Activated CD8-positive, alpha-beta memory T cell treated with anti-CD3 and anti-CD28 coated beads, Interleukin-2, amount 50 U/mL, for 1 hour (primary cell): ENCODE data around the gene EFHD1.
A peak's percentile ranks its signal among the peaks of the same experiment; 100 is the strongest.

ENCODE experiments used
- DNase-seq: peaks from one replicate; pipeline ENCODE4 v3.0.0-alpha.2; 2020; ENCODE audit errors: extremely low read depth

Gene EFHD1

DNA sequence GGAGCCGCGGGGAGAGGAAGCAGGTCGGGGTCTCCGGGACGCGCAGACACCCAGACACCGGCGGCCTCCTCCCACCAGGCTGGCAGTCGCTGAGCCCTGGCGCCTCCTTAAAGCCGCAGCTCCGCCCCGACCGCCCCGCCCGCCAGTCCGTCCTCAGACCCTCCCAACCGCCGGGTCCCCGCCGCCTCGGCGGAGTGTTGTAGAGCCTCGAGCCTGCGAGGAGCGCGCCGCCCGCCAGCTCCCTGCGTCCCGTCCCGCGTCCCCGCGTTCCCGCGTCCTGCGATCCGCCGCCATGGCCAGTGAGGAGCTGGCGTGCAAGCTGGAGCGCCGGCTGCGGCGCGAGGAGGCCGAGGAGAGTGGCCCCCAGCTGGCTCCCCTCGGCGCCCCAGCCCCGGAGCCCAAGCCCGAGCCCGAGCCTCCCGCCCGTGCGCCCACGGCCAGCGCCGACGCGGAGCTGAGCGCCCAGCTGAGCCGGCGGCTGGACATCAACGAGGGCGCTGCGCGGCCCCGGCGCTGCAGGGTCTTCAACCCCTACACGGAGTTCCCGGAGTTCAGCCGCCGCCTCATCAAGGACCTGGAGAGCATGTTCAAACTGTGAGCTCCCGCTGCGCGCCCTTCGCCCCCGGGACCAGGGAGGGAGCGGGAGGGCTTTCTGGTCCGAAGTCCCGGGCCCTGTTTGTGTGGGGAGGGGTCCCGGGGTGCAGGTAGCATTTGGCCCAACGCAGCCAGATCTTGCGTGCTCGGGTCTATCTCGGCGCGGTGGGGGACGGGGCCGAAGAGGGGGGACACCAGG, at the start of gene EFHD1:
Gene EFHD1 (plus strand): TSS at position 192 of the 793 bp plus-strand sequence. CDS start 101 bp downstream, at position 293.
- DNase-seq: peak; percentile 2

DNA sequence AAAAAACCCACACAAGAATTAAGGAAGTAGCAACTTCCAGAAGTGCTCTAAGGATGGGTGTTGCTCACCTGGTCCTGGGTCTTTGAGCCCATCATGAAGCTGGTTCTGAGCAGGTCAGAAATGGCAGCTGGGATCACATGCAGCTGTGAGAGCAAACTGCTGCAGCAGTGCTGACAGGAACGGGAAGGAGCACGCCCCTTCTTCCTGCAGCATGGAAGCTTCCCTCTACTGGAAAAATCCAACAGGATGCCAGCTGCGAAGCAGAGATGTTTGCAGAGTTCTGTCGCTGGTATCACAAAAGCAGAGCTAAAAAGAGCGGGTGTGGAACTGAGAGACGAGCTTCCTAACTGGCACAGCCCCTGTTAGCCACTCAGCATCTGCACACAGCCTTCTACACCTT, 49.2 kb upstream of the EFHD1 start:
- no peak for DNase-seq

DNA sequence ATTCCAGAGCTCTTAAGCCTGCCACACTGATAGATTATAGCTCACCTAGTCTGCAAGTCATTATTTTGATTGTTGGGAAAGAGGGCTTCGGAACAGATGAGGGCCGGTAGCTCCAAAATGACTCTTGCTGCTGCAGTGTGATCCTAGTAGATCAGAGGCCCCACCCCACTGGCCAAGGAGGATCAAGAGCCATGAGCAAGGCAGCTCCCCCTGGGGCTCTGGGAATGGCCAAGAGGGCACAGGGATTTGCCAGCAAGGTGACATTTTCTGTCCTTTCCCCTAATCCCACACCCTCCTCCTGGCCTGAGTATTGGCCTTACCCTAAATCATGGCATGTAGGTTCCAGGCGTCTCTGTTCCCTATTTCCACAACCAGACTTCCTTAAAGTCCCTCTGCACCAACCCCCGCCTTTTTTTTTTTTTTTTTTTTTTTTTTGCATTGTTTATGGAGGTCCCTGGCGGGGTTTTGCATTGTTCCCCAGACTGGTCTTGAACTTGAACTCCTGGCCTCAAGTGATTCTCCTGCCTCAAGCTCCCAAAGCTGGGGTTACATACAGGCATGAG, 46.4 kb upstream of the EFHD1 start:
- no peak for DNase-seq

DNA sequence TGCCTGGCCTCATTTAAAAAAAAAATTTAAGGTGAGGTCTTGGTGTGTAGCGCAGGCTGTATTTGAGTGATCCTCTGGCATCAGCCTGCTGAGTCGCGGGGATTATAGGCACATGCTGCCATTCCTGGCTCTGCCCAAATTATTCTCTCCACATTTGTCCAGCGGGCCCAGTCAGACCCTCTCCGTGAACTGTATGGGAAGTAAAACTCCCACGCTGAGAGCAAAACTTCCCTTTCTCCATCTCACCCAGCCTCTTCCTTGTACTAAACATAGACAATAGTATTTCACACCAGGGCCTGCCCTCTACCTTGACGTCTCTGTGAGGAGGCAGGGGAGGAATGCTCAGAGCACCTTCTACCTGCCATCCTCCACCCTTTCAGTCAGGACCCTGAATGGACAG, 45.9 kb upstream of the EFHD1 start:
- DNase-seq: no peak

GRCh38 chr2:232588031-232588430, 45.4 kb upstream of the EFHD1 start:
- no peak for DNase-seq

GRCh38 chr2:232588680-232589585, 44.5 kb upstream of the EFHD1 start:
- no peak for DNase-seq

GRCh38 chr2:232592772-232593395, 40.5 kb upstream of the EFHD1 start:
- DNase-seq: no peak

GRCh38 chr2:232593982-232594381, 39.4 kb upstream of the EFHD1 start:
- DNase-seq: no peak

- DNase-seq: no peak
These were observed 35.9 kb upstream of the EFHD1 start for GRCh38 chr2:232597362-232598079.

- DNase-seq: no peak
These were observed 35.1 kb upstream of the EFHD1 start for GRCh38 chr2:232598293-232598692.

DNA sequence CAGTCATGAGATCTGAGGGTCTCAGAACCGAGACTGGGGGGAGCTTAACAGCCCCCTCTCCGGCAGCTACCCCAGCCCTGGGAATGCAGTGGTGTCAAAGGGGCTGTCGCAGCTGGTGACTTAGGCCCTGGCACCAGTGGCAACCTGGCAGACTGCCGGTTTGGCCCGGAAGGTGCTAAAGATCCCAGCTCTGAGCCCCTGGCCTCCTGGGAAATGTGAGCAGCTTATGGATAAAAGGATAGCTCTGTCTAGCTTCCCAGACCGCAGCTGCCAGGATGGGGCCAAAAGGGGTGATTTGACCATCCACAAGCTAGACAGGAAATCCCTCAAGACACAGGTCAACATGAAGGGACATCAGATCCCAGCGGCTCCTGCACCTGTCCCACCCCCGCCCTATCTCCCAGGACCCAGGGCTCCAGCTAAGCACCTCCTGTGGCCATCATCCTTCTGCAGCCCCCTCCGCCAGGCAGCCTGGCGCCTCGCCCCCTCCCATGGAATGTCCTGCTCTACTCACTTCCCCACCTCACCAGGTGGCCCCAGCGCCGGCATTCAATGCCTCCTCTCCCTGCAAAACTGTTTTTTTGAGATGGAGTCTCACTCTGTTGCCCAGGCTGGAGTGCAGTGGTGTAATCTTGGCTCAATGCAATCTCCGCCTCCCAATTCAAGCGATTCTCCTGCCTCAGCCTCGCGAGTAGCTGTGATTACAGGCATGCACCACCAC, 33.2 kb upstream of the EFHD1 start:
- no peak for DNase-seq

DNA sequence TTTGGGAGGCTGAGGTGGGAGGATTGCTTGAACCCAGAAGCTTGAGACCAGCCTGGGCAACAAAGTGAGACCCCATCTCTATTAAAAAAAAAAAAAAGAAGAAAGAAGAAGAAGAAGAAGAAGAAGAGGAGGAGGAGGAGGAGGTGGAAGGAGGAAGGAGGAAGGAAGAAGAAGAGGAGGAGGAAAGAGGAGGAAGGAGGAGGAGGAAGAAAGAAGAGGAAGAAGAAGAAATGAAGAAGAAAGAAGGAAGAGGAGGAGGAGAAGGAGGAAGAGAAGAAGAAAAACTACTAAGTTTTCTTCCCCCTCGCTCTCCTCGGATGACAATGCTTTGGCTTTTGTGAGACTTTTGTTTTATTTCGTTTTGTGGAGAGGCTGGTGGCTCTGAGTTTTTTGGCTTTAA, 30.1 kb upstream of the EFHD1 start:
- DNase-seq: no peak

GRCh38 chr2:232604535-232604934, 28.9 kb upstream of the EFHD1 start:
- no peak for DNase-seq

DNA sequence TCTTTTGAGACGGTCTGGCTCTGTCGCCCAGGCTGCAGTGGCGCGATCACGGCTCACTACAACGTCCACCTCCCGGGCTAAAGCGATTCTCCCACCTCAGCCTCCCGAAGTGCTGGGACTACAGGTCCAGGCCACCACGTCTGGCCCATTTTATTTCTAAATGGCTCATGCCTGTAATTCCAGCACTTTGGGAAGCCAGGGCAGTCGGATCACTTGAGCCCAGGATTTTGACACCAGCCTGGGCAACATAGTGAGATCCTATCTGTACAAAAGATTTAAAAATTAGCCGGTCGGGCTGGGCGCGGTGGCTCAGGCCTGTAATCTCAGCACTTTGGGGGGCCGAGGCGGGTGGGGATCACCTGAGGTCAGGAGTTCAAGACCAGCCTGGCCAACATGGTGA, 26.4 kb upstream of the EFHD1 start:
- no peak for DNase-seq

- no peak for DNase-seq
These were observed 23.8 kb upstream of the EFHD1 start for GRCh38 chr2:232609607-232610006.

DNA sequence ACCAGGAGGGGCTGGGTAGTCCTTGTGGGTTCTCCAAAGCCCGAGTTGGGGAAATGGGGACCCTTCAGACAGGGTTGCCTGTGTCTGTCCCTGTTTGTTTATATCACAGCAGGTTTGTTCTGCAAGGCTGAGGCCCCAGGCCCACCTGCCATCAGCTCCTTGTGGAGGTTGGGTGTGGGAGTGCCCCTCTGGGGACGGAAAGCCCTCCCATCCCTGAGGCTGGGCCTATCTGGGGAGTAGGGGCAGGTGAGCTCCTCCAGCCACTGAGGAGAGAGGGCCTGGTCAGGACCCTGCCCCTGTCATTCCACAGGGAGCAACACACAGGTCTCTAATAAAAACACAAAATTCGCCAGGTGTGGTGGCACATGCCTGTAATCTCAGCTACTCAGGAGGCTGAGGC, 23.3 kb upstream of the EFHD1 start:
- DNase-seq: no peak

- DNase-seq: no peak
These were observed 22.3 kb upstream of the EFHD1 start for GRCh38 chr2:232611061-232611460.

DNA sequence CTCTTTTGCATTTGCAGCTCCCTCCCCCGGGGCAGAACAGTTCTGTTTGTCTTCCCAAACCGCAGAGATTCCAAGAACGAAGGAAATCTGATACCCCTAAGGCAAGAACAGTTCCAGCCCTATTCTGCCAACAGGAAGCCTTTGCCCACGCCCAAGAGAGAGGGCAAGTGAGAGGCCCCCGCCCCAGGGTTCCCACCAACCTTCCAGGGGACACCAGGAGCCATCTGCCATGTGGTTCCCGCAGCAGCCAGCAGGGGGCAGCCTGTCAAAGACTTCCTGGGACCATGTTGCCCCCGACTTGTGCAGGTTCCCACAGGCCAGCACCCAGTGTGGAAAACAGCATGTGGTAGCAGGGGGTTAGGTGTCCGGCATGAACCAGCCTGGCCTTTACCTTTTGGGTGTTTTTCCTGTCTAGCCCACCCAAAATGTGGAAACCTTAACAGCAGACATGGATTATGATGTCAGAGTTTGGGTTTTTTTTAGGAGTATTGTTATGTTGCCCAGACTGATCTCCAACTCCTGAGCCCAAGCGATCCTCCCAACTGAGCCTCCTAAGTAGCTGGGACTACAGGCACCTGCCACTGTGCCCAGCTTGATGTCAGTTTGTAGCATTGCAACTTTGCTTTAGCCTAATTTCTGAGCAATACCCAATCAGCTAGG, 21.7 kb upstream of the EFHD1 start:
- DNase-seq: no peak

DNA sequence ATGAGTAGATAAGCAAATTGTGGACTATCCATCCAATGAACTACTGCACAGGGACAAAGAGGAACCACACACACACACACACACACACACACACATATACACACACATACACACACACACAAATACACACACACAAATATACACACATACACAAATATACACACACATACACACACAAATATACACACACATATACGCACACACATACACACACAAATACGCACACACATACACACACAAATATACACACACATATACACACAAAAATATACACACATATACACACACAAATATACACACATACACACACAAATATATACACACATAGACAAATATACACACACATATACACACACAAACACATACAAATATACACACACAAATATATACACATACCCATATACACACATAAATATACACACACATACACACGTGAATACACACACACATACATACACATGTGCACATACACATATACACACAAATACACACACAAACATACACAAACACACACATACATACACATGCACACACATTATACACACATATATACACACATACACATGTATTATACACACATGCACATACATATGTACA, 19.8 kb upstream of the EFHD1 start:
- DNase-seq: no peak

- DNase-seq: no peak
These were observed 18.1 kb upstream of the EFHD1 start for GRCh38 chr2:232615339-232615738.
